NCI-H1436 (cell line): Measurements from ENCODE around the gene RABGAP1L.
"Not testable (repeated sequence)": the region's sequence is repeated elsewhere in the genome, so short reads cannot be mapped to it uniquely, and the experiment has no call there.

Experiments
- DNase-seq: peaks from one replicate; lab custom pipeline; 2025; lab: John Stamatoyannopoulos, UW

Gene RABGAP1L

GRCh38 chr1:174301295-174302077 lies 142.2 kb downstream of the RABGAP1L start:
- DNase-seq, result no peak

- DNase-seq, result no peak
Measured at GRCh38 chr1:174308604-174309003, 149.3 kb downstream of the RABGAP1L start.

- no peak for DNase-seq
Measured at GRCh38 chr1:174309490-174309889, 150.2 kb downstream of the RABGAP1L start.

- DNase-seq, result no peak
Measured at GRCh38 chr1:174314433-174314832, 155.1 kb downstream of the RABGAP1L start.

- no peak for DNase-seq
Measured at GRCh38 chr1:174315239-174315638, 155.9 kb downstream of the RABGAP1L start.

- DNase-seq, result not testable (repeated sequence)
Measured at GRCh38 chr1:174320897-174321296, 161.6 kb downstream of the RABGAP1L start.

GRCh38 chr1:174322202-174322862 lies 163.0 kb downstream of the RABGAP1L start:
- DNase-seq, result no peak

GRCh38 chr1:174324493-174324892 lies 165.2 kb downstream of the RABGAP1L start:
- DNase-seq, result no peak

GRCh38 chr1:174324939-174325338 lies 165.6 kb downstream of the RABGAP1L start:
- no peak for DNase-seq

- no peak for DNase-seq
Measured at GRCh38 chr1:174326278-174326677, 167.0 kb downstream of the RABGAP1L start.

GRCh38 chr1:174333437-174333836 lies 174.1 kb downstream of the RABGAP1L start:
- no peak for DNase-seq

GRCh38 chr1:174337000-174337681 lies 177.8 kb downstream of the RABGAP1L start:
- no peak for DNase-seq

- not testable (repeated sequence) for DNase-seq
Measured at GRCh38 chr1:174340404-174340803, 181.1 kb downstream of the RABGAP1L start.

GRCh38 chr1:174344162-174344561 lies 184.8 kb downstream of the RABGAP1L start:
- DNase-seq, result no peak

GRCh38 chr1:174352117-174352516 lies 192.8 kb downstream of the RABGAP1L start:
- DNase-seq, result no peak

- DNase-seq, result no peak
Measured at GRCh38 chr1:174352883-174353608, 193.7 kb downstream of the RABGAP1L start.

GRCh38 chr1:174358344-174358743 lies 199.0 kb downstream of the RABGAP1L start:
- no peak for DNase-seq

GRCh38 chr1:174358786-174359453 lies 199.6 kb downstream of the RABGAP1L start:
- peak; percentile 26 for DNase-seq

GRCh38 chr1:174359454-174359805 lies 200.1 kb downstream of the RABGAP1L start:
- DNase-seq, result no peak

GRCh38 chr1:174364996-174365736 lies 205.8 kb downstream of the RABGAP1L start:
- no peak for DNase-seq

GRCh38 chr1:174366946-174367345 lies 207.6 kb downstream of the RABGAP1L start:
- DNase-seq, result no peak
